ENCODE data around the gene NFE2L2.

DNA sequence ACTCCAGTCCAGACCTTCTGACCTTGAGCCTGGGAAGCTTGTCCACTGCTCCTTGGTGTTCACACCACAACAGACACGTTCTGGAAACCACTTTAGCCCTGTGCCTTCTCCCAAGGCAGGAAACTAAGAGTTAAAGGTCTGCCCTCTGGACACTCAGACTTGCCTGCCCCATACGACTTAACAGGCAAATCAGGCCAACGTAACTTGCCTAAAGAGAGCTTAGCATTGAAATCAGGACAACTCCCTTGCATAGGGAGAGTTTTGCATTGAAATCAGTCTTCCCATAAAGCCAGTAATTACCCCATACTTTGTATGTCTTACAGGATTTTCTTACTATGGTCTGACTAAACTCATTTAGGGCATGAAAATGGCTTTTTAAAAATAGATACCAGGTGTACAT lies 18.5 kb downstream of the NFE2L2 start:
- TF ChIP-seq, protein P1, sequence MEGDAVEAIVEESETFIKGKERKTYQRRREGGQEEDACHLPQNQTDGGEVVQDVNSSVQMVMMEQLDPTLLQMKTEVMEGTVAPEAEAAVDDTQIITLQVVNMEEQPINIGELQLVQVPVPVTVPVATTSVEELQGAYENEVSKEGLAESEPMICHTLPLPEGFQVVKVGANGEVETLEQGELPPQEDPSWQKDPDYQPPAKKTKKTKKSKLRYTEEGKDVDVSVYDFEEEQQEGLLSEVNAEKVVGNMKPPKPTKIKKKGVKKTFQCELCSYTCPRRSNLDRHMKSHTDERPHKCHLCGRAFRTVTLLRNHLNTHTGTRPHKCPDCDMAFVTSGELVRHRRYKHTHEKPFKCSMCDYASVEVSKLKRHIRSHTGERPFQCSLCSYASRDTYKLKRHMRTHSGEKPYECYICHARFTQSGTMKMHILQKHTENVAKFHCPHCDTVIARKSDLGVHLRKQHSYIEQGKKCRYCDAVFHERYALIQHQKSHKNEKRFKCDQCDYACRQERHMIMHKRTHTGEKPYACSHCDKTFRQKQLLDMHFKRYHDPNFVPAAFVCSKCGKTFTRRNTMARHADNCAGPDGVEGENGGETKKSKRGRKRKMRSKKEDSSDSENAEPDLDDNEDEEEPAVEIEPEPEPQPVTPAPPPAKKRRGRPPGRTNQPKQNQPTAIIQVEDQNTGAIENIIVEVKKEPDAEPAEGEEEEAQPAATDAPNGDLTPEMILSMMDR (IDR thresholded peaks at IDR 0.05) = no peak
- TF ChIP-seq POLR2AphosphoS5 (IDR thresholded peaks at IDR 0.05; ENCODE audit: low read depth, low read length) = no peak

Measured in Panc1 (cell line).